ENCODE results near the gene ARHGAP28. TPM values are rescaled to one million over a fixed set of nuclear protein-coding genes. Genes with fewer than 3 reads are reported as not detected.

The ARHGAP28 gene
- total RNA-seq, 2 donors from 2014 or later = not detected

DNA sequence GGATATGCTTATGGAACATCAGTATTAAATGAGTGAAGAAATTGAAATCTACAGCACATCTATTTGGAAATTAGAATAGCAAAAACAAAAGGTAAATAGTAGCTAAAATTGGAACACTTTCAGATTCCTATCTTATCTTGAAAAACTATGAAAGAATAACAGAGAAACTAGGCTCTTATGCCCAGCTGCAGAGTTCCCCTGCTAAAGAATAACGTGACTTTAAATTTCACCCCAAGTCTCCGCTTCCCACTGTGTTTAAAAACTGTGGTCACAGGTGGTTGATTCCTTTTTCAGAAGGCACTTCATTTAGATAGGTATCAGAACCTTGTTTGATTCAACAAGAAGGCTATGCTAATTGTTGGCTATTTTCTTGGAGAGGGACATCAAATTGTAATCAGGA lies 30.1 kb downstream of the ARHGAP28 start:
- ATAC-seq (replicated peaks in 1 of 2) (no peak), DNase-seq (no peak)
- Mint-ChIP-seq H3K27ac (no peak overlapping the region), H3K27me3 (ENCODE audit: low read depth) (no peaks in the 10 kb centered on the region), H3K4me1 (ENCODE audit: low read depth) (no peaks in the 10 kb centered on the region), H3K9me3 (peaks cover 3% of the 10 kb centered on the region in 2 donors), H3K36me3 (ENCODE audit: insufficient read depth in 2 of 2) (no peaks in the 10 kb centered on the region), H3K4me3 (no peak overlapping the region)

DNA sequence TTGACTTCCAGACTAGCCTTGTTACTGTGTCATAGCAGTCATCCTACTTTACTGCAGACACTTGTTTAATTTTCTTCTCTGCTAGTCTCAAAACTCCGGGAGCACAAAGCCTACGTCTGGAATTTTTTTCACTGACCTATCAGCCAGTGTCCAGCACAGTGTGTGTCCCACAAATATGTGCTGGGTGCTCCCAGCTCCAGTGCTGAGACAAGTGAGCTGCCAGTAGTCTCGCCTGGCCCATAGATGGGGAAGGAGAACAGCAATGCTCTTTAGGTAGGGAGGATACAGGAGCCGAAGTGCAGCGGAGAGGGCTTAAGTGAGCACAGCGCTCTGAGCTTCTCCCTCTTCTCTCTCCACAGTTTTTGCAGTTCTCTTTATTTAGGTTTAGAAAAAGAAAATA lies 34.0 kb downstream of the ARHGAP28 start:
- Mint-ChIP-seq H3K4me3 (no peak overlapping the region), H3K4me1 (ENCODE audit: low read depth) (no peaks in the 10 kb centered on the region), H3K27me3 (ENCODE audit: low read depth) (no peaks in the 10 kb centered on the region), H3K9me3 (peaks cover 4 to 5% of the 10 kb centered on the region in 2 donors), H3K27ac (no peak overlapping the region), H3K36me3 (ENCODE audit: insufficient read depth in 2 of 2) (no peaks in the 10 kb centered on the region)
- ATAC-seq (replicated peaks in 1 of 2) (no peak), DNase-seq (no peak)

DNA sequence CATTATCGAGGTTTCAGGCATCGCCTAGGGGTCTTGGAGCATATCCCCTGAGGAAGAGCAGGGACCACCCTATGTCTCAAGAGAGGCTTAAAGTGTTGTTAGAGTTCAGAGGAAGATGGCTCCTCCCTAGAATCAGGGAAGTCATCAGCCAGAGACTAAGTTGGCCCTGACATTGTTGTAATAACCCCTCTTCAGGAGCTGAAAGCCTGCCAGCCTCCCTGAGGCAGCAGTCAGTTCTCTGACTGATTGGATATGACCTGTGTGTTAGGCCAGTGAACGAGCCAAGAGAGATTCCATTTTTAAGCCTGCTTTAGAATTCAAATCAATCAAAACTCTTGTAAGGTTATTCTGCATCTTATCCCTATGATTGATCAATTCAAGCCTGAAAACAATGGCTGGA lies 34.9 kb downstream of the ARHGAP28 start:
- H3K9me3 Mint-ChIP-seq = peaks cover 4 to 7% of the 10 kb centered on the region in 2 donors
- H3K27me3 Mint-ChIP-seq (ENCODE audit: low read depth) = no peaks in the 10 kb centered on the region
- no peaks in the 10 kb centered on the region for H3K36me3 Mint-ChIP-seq (ENCODE audit: insufficient read depth in 2 of 2)
- H3K4me1 Mint-ChIP-seq (ENCODE audit: low read depth) = no peaks in the 10 kb centered on the region
- no peak overlapping the region for H3K4me3 Mint-ChIP-seq
- H3K27ac Mint-ChIP-seq = no peak overlapping the region
- ATAC-seq (replicated peaks in 1 of 2) (no peak), DNase-seq (no peak)

DNA sequence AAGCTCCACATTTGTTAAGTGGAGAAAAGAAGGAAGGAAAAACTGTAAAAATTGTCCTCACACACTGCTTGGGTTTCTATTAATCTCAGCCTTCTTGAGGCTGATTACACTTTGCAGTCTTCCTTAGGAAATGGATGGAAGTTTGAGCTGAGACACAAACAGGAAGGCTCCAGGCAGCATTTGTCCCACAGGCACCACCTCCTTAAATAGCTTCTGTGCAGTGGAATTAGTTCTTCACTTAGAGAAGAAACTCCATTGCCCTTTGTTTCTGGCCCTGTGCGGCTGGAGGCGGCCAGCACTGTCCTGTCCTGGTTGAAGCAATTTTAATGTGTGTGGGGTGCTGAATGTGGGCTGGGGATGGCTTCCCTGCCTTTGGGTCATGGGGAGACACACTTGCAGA lies 44.3 kb downstream of the ARHGAP28 start:
- H3K4me1 Mint-ChIP-seq (ENCODE audit: low read depth) = no peaks in the 10 kb centered on the region
- no peak overlapping the region for H3K27ac Mint-ChIP-seq
- H3K27me3 Mint-ChIP-seq (ENCODE audit: low read depth) = peaks cover 7% of the 10 kb centered on the region
- ATAC-seq (replicated peaks in 1 of 2) = no peak
- no peak overlapping the region for H3K4me3 Mint-ChIP-seq
- DNase-seq = no peak
- no peaks in the 10 kb centered on the region for H3K36me3 Mint-ChIP-seq (ENCODE audit: insufficient read depth in 2 of 2)
- H3K9me3 Mint-ChIP-seq = peaks cover 6 to 9% of the 10 kb centered on the region in 2 donors

DNA sequence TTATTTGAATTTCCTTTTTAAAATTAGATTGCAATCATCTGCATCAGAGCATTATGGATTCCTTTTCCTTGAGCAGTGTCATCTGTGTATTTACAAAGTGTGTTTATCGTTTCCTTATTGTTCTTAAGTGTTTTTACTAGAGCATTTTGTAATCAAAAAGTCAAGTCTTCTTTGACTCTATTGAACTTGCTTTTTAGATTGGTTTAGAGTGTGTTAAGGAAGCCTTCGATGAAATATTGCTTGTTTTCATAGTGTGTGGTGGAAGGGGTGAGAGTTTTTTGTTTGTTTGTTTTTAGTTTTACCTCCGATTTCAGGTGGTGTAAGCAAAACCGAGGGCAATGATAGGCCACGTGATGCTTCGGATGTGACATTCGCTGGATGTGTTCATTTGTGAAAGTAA lies 45.7 kb downstream of the ARHGAP28 start:
- no peak for DNase-seq
- H3K36me3 Mint-ChIP-seq (ENCODE audit: insufficient read depth in 2 of 2) = no peaks in the 10 kb centered on the region
- H3K9me3 Mint-ChIP-seq = peaks cover 6 to 9% of the 10 kb centered on the region in 2 donors
- no peaks in the 10 kb centered on the region for H3K4me1 Mint-ChIP-seq (ENCODE audit: low read depth)
- ATAC-seq (replicated peaks in 1 of 2) = no peak
- no peak overlapping the region for H3K27ac Mint-ChIP-seq
- peaks cover 7% of the 10 kb centered on the region for H3K27me3 Mint-ChIP-seq (ENCODE audit: low read depth)
- H3K4me3 Mint-ChIP-seq = no peak overlapping the region

DNA sequence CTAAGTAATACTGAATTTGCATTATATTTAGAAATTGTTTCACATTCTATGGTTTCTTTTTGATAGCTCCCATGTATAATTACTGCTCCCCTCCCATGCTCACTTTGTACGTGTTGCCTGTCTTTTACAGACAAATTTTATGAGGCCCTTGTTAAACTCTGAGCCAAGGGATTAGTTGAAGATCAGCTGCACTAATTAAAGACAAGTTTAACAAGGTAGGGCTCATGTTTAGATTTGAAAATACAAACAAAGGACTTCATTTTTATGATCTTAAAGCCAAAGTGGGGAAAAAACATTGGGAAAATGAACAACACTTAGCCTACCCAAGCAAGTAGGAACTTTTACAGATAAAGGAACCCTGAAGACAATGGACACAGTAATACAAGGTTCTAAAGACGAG lies 46.2 kb downstream of the ARHGAP28 start:
- Mint-ChIP-seq H3K27ac (no peak overlapping the region), H3K4me1 (ENCODE audit: low read depth) (no peaks in the 10 kb centered on the region), H3K27me3 (ENCODE audit: low read depth) (peaks cover 7% of the 10 kb centered on the region), H3K36me3 (ENCODE audit: insufficient read depth in 2 of 2) (no peaks in the 10 kb centered on the region), H3K4me3 (no peak overlapping the region), H3K9me3 (peaks cover 6 to 9% of the 10 kb centered on the region in 2 donors)
- ATAC-seq (replicated peaks in 1 of 2) (no peak), DNase-seq (no peak)

DNA sequence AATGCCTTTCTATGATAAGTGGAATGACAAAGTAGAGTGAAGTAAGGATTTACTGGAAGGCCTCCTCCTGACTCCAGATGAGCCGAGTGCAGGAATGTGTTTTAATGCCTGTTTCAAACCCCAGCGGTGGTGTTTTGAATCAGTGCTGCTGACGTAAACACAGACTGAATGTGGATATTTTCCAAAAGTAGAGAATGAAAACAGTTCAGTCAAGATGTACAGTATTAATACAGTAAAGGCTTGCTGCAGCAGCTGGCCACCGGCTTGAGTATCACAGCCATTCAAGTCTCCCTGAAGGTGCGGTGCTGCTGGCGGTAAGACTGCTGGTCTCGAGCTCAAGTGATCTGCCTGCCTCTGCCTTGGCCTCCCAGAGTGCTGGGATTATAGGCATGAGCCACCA lies 46.7 kb downstream of the ARHGAP28 start:
- Mint-ChIP-seq H3K27me3 (ENCODE audit: low read depth) (peaks cover 7% of the 10 kb centered on the region), H3K4me1 (ENCODE audit: low read depth) (no peaks in the 10 kb centered on the region), H3K27ac (no peak overlapping the region), H3K36me3 (ENCODE audit: insufficient read depth in 2 of 2) (no peaks in the 10 kb centered on the region), H3K4me3 (no peak overlapping the region), H3K9me3 (peaks cover 6 to 9% of the 10 kb centered on the region in 2 donors)
- no peak for DNase-seq
- no peak for ATAC-seq (replicated peaks in 1 of 2)

DNA sequence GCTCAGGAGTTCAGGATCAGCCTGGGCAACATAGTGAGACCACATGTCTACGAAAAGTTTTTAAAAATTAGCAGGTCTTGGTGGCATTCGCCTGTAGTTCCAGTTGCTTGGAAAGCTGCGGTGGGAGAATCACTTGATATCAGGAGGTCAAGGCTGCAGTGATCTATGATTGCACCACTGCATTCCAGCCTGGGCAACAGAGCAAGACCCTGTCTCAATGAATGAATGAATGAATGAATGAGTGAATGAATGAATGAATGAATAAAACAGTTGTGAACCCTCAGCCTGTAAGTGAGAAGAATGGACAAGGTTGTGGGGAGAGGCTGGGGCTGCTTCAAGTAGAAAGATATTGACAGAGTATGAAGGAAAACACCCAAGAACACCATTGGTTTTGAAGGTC lies 48.0 kb downstream of the ARHGAP28 start:
- DNase-seq (no peak), ATAC-seq (replicated peaks in 1 of 2) (no peak)
- Mint-ChIP-seq H3K36me3 (ENCODE audit: insufficient read depth in 2 of 2) (no peaks in the 10 kb centered on the region), H3K4me3 (no peak overlapping the region), H3K9me3 (peaks cover 6 to 12% of the 10 kb centered on the region in 2 donors), H3K27ac (no peak overlapping the region), H3K27me3 (ENCODE audit: low read depth) (peaks cover 7% of the 10 kb centered on the region), H3K4me1 (ENCODE audit: low read depth) (no peaks in the 10 kb centered on the region)

DNA sequence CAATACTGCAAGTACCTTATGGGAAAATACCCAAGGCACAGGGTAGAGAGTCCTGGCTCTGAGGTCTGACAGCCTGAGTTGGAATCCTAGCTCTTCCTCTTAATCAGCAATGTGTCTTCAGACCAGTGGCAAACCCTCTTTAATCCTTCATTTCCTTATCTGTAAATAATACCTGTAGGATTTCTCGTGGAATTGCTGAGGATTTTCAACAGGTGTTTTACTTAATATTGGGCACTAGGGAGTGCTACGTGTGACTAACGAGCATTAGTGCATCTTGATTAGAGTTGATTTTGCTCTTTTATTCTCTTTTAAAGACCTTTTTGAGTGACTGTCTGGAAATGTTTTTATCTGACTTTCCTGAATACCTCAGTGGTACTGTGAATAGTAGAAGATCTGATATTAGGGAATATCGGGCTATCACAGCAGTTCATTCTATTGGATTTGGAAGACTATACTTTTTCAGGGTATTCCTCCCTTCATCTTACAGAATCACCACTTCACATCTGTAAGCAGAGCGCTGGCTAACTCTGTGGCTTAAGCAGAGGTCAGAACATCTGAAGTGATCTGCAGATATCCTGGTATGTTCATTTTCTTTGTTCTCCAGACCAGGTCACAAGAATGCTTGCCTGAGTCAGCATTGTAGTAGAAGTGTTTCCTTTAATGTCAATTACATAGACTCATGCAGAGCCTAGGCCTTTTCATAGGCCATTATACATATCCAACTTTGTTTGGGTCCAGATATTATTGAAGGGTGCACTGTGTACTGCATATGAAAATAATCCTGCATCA lies 49.1 kb downstream of the ARHGAP28 start:
- H3K27ac Mint-ChIP-seq = no peak overlapping the region
- H3K36me3 Mint-ChIP-seq (ENCODE audit: insufficient read depth in 2 of 2) = no peaks in the 10 kb centered on the region
- H3K4me1 Mint-ChIP-seq (ENCODE audit: low read depth) = no peaks in the 10 kb centered on the region
- DNase-seq (no peak), ATAC-seq (replicated peaks in 1 of 2) (no peak)
- H3K9me3 Mint-ChIP-seq = peaks cover 6 to 12% of the 10 kb centered on the region in 2 donors
- no peak overlapping the region for H3K4me3 Mint-ChIP-seq
- H3K27me3 Mint-ChIP-seq (ENCODE audit: low read depth) = peaks cover 7% of the 10 kb centered on the region

DNA sequence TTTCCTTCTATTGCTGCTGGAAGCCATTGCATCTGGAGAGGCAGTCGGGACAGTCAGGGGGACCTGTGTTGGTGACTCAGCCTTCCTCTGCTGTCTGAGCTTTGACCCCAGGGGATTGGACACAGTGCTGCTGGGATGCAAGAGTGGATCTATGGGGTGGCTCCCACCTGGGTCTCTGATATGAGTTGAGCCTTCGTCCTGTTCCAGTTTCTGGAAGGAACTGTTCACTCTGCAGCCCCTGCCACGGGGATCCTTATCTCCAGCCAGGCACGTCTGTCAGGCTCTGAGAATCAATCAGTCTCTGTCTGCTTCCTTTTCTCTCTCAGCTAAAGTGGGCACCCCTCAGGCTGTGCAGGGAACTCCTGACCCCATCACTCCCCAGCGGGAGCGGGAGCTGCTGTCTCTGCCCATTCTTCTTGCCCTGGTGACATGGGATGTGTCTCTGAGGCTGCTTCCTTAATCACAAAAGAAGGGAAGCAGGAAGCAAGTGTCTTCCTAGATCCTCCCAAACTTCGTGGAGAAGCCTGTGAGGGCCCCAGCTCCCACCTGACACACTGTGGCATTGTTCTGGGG lies 51.7 kb downstream of the ARHGAP28 start:
- DNase-seq = no peak
- Mint-ChIP-seq H3K4me3 (no peak overlapping the region), H3K9me3 (peaks cover 4 to 11% of the 10 kb centered on the region in 2 donors), H3K4me1 (ENCODE audit: low read depth) (no peaks in the 10 kb centered on the region), H3K27me3 (ENCODE audit: low read depth) (no peaks in the 10 kb centered on the region), H3K36me3 (ENCODE audit: insufficient read depth in 2 of 2) (no peaks in the 10 kb centered on the region), H3K27ac (no peak overlapping the region)
- ATAC-seq (replicated peaks in 1 of 2) = no peak

DNA sequence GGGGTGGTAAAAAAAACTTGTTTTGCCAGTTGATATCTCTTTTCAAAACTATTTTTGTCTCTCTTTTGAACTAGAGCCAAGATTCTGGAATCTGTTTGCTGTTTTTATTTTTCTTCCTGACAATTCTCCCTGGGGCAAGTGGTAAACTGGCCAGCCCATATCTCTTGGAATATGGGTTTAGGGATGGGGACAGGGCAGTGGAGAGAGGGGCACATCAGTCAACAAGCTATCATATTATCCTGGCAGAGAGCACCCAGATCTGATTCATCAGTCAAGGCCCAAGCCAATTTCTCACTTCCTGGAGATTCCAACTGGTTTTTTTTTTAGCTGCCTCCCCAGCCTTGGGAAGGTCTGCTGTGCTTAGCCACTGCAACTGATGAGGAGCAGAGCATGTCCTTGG lies 52.3 kb downstream of the ARHGAP28 start:
- no peaks in the 10 kb centered on the region for H3K27me3 Mint-ChIP-seq (ENCODE audit: low read depth)
- H3K27ac Mint-ChIP-seq = no peak overlapping the region
- no peak overlapping the region for H3K4me3 Mint-ChIP-seq
- no peaks in the 10 kb centered on the region for H3K4me1 Mint-ChIP-seq (ENCODE audit: low read depth)
- no peak for ATAC-seq (replicated peaks in 1 of 2)
- peaks cover 2 to 11% of the 10 kb centered on the region in 2 donors for H3K9me3 Mint-ChIP-seq
- DNase-seq = no peak
- H3K36me3 Mint-ChIP-seq (ENCODE audit: insufficient read depth in 2 of 2) = no peaks in the 10 kb centered on the region

DNA sequence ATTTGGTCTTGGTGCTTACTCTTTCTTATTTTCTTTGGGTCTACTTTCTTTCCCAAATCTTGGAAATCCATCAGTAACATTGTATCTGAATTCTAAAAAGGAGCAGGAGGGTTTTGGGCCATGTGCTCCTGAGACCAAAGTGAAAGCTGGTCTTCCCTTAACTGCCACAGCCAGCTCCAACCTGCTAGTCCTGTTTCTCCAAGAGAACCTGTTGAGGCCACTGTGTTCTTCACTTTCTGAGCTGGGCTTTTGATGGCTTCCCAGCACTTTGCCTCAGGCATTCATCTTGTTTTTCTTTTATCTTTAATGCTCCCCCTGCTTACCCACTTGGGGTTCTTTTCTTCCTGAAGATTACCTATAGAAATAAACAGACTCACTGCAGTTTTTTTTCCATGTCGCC lies 53.3 kb downstream of the ARHGAP28 start:
- ATAC-seq (replicated peaks in 1 of 2) (no peak), DNase-seq (no peak)
- no peak overlapping the region for H3K27ac Mint-ChIP-seq
- H3K9me3 Mint-ChIP-seq = peaks cover under 1 to 8% of the 10 kb centered on the region in 2 donors
- H3K27me3 Mint-ChIP-seq (ENCODE audit: low read depth) = no peaks in the 10 kb centered on the region
- H3K4me3 Mint-ChIP-seq = no peak overlapping the region
- no peaks in the 10 kb centered on the region for H3K4me1 Mint-ChIP-seq (ENCODE audit: low read depth)
- no peaks in the 10 kb centered on the region for H3K36me3 Mint-ChIP-seq (ENCODE audit: insufficient read depth in 2 of 2)

DNA sequence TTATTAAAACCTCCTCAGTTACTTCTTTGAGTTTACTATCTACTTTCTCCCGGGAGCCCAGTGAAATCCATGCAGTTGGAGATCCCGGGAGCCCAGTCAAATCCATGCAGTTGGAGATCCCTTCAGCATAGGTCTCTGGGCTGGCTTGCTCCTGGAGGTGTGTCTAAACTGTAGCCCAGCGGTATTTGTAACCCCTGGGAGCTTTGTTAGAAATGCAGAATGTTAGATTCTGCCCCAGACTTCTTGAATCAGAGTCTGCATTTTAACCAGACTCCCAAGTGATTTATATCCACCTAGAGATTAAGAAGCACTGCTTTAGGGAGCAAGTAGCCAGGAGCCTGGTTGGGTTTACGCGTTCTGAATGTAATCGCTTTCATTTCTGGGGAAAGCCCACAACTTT lies 54.5 kb downstream of the ARHGAP28 start:
- no peaks in the 10 kb centered on the region for H3K36me3 Mint-ChIP-seq (ENCODE audit: insufficient read depth in 2 of 2)
- no peak for DNase-seq
- H3K4me1 Mint-ChIP-seq (ENCODE audit: low read depth) = no peaks in the 10 kb centered on the region
- H3K9me3 Mint-ChIP-seq = peaks cover 2 to 11% of the 10 kb centered on the region in 2 donors
- no peak for ATAC-seq (replicated peaks in 1 of 2)
- H3K27ac Mint-ChIP-seq = no peak overlapping the region
- no peaks in the 10 kb centered on the region for H3K27me3 Mint-ChIP-seq (ENCODE audit: low read depth)
- no peak overlapping the region for H3K4me3 Mint-ChIP-seq

DNA sequence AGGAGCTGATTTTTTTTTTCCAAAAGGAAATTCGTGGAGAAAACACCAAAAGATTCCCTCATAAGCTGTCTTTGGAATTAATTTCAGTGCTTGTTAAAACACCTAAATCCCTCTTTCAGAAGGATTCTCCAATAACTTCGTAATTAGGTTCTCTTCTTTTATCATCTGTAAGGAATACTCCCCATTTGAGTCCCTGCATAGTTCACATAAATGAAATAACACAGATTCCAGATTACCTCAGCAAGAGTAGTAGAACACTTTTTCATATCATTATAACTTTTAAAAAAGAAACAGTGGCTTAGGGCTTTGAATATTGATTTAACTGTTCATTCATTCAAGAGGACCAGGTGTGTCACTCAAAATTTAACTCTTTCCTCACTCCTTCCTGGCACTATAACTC lies 55.5 kb downstream of the ARHGAP28 start:
- DNase-seq = no peak
- no peak for ATAC-seq (replicated peaks in 1 of 2)

More for the DNA sequence above, 55.5 kb downstream of the ARHGAP28 start:
- H3K36me3 Mint-ChIP-seq (ENCODE audit: insufficient read depth in 2 of 2) = no peaks in the 10 kb centered on the region
- no peak overlapping the region for H3K4me3 Mint-ChIP-seq
- H3K27me3 Mint-ChIP-seq (ENCODE audit: low read depth) = no peaks in the 10 kb centered on the region
- no peak overlapping the region for H3K27ac Mint-ChIP-seq
- H3K9me3 Mint-ChIP-seq = peaks cover 2 to 11% of the 10 kb centered on the region in 2 donors
- no peaks in the 10 kb centered on the region for H3K4me1 Mint-ChIP-seq (ENCODE audit: low read depth)

Measured in activated T-cell treated with anti-CD3 and anti-CD28 coated beads, Interleukin-2, amount 50 U/mL, for 72 hours (primary cell).